HG02623 (cell line): ENCODE data around the gene ERC2.

Experiments used
- ATAC-seq: cut with Tn5 transposase; IDR thresholded peaks from one replicate; pipeline ENCODE4 v1.9.1; 2021; ENCODE audit warnings: moderate library complexity; ENCODE audit not compliant: unreplicated experiment

The ERC2 gene

GRCh38 chr3:56428667-56429066, 39.6 kb downstream of the ERC2 start:
- no peak for ATAC-seq

- ATAC-seq: no peak
Measured at GRCh38 chr3:56424885-56425284, 43.4 kb downstream of the ERC2 start.

GRCh38 chr3:56424336-56424735, 43.9 kb downstream of the ERC2 start:
- ATAC-seq: no peak

GRCh38 chr3:56423661-56424099, 44.6 kb downstream of the ERC2 start:
- no peak for ATAC-seq

- ATAC-seq: no peak
Measured at GRCh38 chr3:56422316-56422715, 46.0 kb downstream of the ERC2 start.

GRCh38 chr3:56421205-56421604, 47.1 kb downstream of the ERC2 start:
- ATAC-seq: no peak

GRCh38 chr3:56415652-56416051, 52.6 kb downstream of the ERC2 start:
- ATAC-seq: no peak

- ATAC-seq: no peak
Measured at GRCh38 chr3:56413911-56414310, 54.4 kb downstream of the ERC2 start.

GRCh38 chr3:56411166-56411565, 57.1 kb downstream of the ERC2 start:
- ATAC-seq: no peak

GRCh38 chr3:56410576-56410975, 57.7 kb downstream of the ERC2 start:
- ATAC-seq: no peak

GRCh38 chr3:56409790-56410189, 58.5 kb downstream of the ERC2 start:
- ATAC-seq: no peak

GRCh38 chr3:56408761-56409196, 59.5 kb downstream of the ERC2 start:
- no peak for ATAC-seq

- ATAC-seq: no peak
Measured at GRCh38 chr3:56406826-56407515, 61.3 kb downstream of the ERC2 start.

GRCh38 chr3:56404884-56405283, 63.4 kb downstream of the ERC2 start:
- no peak for ATAC-seq

- no peak for ATAC-seq
Measured at GRCh38 chr3:56398659-56399058, 69.6 kb downstream of the ERC2 start.

- no peak for ATAC-seq
Measured at GRCh38 chr3:56397798-56398197, 70.5 kb downstream of the ERC2 start.

- no peak for ATAC-seq
Measured at GRCh38 chr3:56389183-56389830, 79.0 kb downstream of the ERC2 start.

GRCh38 chr3:56383092-56383491, 85.2 kb downstream of the ERC2 start:
- no peak for ATAC-seq

- ATAC-seq: no peak
Measured at GRCh38 chr3:56379723-56380287, 88.5 kb downstream of the ERC2 start.

- no peak for ATAC-seq
Measured at GRCh38 chr3:56375654-56376053, 92.6 kb downstream of the ERC2 start.

GRCh38 chr3:56373386-56373785, 94.9 kb downstream of the ERC2 start:
- no peak for ATAC-seq
